ENCODE data around the gene RBSN.
A peak's percentile ranks its signal among the peaks of the same experiment; 100 is the strongest.
"Not testable (repeated sequence)": the region's sequence is repeated elsewhere in the genome, so short reads cannot be mapped to it uniquely, and the experiment has no call there.

The RBSN gene
- 38.1 to 40.7 reads per million in 2 donors for total RNA-seq

- DNase-seq: peak; percentile 91
Observed at GRCh38 chr3:15098503-15099363, at the start of gene RBSN. TSS of gene RBSN (minus strand) at chr3:15099148. CDS start at chr3:15096120, 3,028 bp downstream.

DNA sequence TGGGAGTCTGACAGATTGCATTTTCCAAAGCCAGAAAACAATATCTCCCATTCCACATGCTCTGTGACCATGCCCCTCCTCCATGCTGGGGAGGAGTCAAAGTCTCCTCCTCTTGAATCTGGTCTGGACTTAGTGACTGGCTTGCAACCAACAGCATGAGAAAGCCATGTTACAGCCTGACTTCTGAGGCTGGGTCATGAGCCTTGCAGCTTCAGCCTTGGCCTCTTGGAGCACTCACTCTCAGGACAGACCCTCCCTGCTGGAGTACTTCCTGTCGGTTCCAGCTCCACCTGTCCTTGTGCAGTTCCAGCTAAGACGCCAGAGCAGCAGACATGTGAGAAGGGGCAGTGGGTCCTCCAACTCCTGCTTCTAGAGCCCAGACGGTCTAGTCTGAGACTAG lies 49.7 kb upstream of the RBSN start:
- no peak for DNase-seq

DNA sequence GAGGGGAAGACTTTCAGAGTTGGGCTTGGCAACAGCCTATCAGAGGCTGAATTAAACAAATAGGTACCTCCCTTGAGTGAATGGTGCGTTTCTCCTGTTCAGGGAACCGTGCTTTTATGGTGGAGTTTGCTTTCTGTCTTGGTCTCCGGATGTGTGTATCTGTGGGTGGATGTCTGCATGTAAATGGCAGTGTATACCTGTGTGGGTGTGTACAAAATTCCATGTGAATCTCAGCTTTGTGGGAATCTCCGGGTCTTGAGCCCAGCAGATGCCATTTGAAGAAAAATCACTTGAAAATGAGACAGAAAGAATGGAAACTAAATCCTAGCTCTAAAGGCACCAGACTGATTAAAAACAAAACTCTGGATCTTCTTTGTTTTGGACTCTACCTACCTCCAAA lies 37.9 kb upstream of the RBSN start:
- not testable (repeated sequence) for DNase-seq

GRCh38 chr3:15134968-15135367 lies 36.0 kb upstream of the RBSN start:
- not testable (repeated sequence) for DNase-seq

- not testable (repeated sequence) for DNase-seq
Observed at GRCh38 chr3:15128403-15128802, 29.5 kb upstream of the RBSN start.

GRCh38 chr3:15126975-15127374 lies 28.0 kb upstream of the RBSN start:
- DNase-seq: not testable (repeated sequence)

DNA sequence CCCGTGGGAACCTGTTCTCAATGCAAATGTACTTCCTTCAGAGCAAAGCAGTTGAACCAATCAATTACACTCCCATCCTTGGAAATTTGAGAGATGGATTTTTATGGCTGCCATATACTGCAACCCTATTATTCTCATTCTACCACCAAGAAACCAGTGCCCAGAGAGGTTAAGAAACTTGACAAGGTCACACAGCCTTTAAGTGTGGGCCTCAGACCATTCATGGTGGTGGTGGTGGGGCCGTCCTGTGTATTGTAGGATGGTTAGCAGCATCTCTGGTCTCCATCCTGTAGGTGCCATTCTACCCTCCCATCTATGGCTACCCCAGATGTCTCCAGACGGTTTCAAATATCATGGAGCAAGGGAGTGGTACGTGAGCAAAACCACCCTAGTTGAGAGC lies 23.4 kb upstream of the RBSN start:
- DNase-seq: no peak

DNA sequence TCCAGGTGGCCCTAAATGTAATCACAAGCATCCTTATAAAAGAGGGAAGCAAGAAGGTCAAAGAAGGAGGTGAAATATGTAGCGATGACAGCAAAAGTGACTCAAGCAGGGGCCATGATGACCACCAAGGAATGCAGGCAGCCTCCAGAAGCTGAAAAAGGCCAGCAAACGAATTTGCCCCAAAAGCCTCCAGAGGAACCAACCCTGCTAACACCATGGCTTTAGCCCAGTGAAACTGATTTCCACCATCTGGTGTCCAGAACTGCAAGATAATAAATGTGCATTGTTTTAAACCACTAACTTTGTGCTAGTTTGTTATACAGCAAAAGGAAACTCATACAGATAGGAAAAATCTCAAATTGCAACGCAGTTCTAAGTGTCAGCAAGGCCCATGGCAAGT lies 23.0 kb upstream of the RBSN start:
- no peak for DNase-seq

DNA sequence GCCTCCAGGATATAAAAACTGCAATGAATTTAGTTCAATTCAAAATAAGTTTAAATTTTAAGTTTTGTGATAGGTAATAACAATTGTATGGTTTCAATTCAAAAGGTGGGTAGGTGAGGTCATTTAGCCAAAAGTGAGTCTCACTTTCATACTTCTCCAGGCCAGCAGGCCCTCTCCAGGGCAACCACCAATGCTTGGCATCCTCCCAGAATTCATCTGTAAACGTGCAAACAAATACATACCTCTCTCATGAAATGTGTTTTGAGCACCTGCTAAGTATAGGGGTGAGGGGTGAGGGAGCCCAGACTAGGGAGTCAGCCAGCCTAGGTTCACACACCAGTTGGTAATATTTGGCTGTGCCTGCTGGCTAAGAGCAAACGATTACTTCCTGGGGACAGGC lies 22.0 kb upstream of the RBSN start:
- DNase-seq: no peak

DNA sequence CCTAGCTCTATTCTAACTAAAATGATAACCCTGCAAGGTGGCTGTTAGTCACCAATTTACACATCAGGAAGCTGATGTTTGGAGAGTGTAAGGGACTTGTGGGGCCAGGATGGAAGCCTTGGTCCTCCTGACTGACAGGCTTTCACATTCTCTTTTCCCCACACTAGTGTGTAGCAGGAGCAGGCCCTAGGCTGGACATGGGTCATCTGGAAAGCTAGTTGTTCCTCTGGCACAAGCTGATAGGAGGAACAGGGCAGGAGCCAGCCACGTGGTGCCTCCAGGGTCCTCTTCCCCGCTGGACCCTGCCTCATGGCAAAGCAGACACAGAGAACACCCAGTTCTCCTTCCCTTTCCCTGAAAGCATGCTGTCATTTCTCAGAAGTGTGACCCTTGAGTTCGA lies 18.1 kb upstream of the RBSN start:
- DNase-seq: no peak

DNA sequence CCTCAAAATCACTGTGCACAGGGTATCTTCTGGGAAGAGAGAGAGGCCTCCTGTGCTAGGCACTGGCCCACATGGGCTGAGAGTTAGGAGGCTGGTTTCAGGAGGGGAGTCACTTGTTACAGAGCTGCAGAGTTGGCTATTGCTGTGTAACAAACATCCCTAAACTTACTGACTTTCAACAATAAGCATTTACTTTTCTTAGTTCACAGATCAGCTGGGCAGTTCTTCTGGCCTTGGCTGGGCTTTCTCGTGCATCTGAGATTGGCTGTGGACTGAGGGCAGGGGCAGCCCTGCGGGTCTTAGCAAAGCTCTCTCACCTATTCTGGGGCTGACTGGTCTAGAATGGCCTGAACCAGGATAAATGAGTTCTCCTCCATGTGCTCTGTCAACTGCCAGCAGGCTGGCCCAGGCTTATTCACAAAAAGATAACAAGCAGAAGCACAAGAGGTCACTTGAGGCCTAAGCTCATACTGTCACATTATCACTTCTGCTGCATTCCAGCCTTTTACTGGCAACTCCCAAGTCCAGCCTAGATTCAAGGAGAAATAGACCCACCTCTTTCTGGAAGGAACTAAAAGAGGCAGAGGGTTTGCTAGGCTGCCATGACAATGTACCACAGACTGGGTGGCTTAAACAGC lies 17.2 kb upstream of the RBSN start:
- DNase-seq: no peak

DNA sequence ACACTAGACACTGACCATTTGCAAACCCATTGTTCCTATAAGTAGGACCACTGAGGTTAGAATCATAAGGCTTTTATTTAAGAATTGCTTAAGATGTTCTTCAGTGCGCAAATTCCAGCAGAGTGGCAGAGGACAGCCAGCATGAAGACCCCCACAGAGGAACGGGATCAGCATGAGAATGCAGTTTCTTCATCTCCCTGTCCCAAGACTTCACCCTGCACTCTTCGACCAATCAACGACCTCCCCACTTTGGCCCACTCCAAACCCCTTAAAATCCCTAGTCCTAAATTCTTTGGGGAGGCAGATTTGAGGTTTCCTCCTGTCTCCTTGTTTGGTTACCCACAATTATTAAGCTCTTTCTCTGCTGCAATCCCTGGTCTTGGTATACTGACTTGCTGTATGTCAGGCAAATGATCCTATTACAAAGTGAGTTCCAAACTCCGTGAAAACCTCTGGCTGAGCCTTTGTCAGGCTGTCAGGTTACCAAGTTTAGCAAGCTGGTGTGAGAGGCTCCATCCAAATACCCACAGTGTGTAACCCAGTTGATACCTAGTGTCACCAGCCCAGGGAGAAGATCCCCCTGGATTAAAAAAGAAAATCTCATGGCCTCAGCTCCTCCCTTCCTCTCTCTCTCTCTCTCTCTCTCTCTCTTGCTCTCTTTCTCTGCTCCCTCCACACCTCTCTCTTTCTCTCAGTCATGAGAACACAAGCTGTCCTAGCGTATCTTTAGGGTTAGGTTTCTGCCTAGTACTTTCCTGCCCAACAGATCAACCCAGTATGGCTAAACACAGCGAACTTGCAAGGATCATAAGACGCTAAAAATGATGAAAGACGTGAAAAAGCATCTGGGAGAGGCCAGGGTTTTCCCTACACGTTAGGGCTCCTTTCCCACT lies 15.8 kb upstream of the RBSN start:
- no peak for DNase-seq

GRCh38 chr3:15113884-15114283 lies 14.9 kb upstream of the RBSN start:
- no peak for DNase-seq

DNA sequence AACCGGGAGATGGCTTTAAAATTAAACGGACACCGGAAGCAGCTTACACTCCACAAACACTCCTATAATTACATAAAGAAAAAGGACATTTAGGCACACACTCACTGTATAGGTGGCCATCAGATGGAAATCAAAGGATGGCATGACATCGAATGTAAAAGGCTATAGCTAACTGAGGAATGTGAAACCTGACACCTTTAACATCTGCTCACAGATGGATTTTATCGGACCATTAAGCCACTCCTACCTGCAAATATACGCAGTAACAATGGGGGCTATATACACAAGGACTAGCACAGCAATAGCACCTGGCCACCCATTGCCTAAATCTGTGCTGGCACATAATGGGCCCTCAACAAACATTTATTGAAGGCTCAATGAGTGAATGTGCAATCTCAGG lies 14.5 kb upstream of the RBSN start:
- DNase-seq: no peak

DNA sequence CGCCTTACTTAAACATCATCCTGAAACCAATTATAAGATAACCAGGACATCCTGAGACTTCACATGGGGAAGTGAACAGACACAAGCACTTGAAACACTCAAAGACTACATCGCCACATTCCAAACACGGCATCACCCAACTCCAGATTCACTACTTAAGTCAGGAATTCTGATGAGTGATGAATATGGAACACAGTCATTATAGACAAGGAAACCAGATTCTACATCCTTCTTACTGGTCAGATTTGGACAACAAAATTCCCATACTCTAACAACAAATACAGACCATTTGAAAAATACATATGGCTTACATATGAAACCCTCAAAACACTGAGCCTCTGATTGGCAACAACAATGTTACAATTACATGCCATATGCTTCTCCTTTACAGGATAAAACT lies 13.1 kb upstream of the RBSN start:
- no peak for DNase-seq

DNA sequence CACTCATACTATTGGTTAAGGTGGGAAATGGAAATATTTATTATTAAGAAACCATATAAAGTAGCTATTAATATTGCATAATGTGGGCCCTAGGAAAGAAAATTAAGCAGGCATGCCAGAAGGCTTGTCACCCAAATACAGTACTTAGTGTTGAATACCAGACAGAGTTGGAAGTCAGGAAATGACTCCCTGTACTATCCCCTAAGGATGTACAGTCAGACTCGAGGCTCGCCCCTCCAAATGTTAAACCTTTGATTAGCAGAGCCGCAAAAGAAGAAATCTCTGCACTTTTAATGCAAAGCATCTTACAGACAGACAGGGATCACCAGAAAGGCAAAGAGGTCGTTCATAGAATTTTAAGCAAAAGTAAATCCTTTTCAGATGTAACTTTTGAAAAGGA lies 11.3 kb upstream of the RBSN start:
- DNase-seq: no peak

- DNase-seq: no peak
Observed at GRCh38 chr3:15108869-15109268, 9.9 kb upstream of the RBSN start.

GRCh38 chr3:15108082-15108545 lies 9.2 kb upstream of the RBSN start:
- DNase-seq: peak; percentile 75

- DNase-seq: no peak
Observed at GRCh38 chr3:15107075-15107947, 8.4 kb upstream of the RBSN start.

- no peak for DNase-seq
Observed at GRCh38 chr3:15102836-15103235, 3.9 kb upstream of the RBSN start.

- DNase-seq: no peak
Observed at GRCh38 chr3:15102256-15102655, 3.3 kb upstream of the RBSN start.

Data from T-helper 9 cell (primary cell).